Stimulated activated CD4-positive, alpha-beta T cell treated with anti-CD3 and anti-CD28 coated beads, Interleukin-4, amount 100 ng/mL, for 4 hours (primary cell): ENCODE results near the gene FAM186B.
A peak's percentile ranks its signal among the peaks of the same experiment; 100 is the strongest.
"Not testable (repeated sequence)": the region's sequence is repeated elsewhere in the genome, so short reads cannot be mapped to it uniquely, and the experiment has no call there.

Source experiments
- DNase-seq, 2 experiments: peaks; one replicate each; pipeline ENCODE4 v3.0.0-alpha.2; 2020

Gene FAM186B, protein sequence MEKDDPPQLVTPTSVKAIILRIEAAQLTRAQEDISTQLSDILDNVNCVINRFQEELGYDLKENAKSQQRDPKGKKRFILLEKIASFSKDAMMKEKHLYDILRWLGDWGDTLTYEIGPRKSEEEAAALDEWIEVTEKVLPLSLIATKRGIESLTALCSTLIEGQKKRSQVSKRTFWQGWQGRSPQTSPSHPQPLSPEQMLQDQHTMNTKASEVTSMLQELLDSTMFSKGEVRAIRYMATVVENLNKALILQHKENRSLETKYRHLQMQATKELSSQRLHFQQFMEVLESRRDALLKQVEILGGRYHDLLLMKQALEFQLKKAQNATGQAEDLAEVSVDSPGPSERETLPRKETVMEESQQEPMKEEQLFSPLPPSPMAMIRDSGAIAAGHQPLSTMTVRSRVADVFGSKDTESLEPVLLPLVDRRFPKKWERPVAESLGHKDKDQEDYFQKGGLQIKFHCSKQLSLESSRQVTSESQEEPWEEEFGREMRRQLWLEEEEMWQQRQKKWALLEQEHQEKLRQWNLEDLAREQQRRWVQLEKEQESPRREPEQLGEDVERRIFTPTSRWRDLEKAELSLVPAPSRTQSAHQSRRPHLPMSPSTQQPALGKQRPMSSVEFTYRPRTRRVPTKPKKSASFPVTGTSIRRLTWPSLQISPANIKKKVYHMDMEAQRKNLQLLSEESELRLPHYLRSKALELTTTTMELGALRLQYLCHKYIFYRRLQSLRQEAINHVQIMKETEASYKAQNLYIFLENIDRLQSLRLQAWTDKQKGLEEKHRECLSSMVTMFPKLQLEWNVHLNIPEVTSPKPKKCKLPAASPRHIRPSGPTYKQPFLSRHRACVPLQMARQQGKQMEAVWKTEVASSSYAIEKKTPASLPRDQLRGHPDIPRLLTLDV

DNA sequence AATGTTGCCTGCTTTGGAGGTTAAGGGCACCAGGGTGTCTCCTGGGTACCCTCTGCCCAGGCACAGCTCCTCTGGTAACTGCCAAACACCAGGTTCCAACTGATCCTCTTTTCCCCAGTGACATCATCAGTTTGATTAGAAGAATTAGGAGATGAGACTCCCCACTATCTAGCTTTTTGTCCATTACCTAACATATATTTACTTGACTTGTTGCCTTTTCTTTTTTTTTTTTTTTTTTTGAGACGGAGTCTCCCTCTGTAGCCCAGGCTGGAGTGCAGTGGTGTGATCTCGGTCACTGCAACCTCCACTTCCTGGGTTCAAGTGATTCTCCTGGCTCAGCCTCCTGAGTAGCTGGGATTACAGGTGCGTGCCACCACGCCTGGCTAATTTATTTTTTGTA is at the start of gene FAM186B:
Gene FAM186B (minus strand): TSS at position 101 of the 400 bp plus-strand sequence. CDS start 162 bp downstream, outside the sequence.
- DNase-seq, result not testable (repeated sequence)

DNA sequence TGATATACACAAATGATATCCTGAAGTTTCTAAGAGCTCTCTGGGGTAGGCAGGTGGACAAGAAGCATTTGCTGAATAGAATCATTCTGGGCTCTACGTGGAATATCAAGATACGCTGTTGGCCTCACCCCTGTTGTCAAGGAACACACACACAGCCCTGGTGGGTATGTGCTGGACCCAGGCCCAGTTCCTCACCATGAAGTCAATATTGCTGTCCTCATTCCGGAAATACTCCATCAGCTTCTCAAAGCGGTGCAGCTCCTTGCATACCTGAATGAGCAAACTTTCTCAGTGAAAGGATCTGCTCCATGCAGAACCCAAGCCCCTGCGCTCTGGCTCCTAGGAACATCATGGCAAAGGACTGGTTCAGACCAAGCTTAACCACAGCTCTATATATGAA is 49.3 kb upstream of the FAM186B start:
- no peak for DNase-seq

DNA sequence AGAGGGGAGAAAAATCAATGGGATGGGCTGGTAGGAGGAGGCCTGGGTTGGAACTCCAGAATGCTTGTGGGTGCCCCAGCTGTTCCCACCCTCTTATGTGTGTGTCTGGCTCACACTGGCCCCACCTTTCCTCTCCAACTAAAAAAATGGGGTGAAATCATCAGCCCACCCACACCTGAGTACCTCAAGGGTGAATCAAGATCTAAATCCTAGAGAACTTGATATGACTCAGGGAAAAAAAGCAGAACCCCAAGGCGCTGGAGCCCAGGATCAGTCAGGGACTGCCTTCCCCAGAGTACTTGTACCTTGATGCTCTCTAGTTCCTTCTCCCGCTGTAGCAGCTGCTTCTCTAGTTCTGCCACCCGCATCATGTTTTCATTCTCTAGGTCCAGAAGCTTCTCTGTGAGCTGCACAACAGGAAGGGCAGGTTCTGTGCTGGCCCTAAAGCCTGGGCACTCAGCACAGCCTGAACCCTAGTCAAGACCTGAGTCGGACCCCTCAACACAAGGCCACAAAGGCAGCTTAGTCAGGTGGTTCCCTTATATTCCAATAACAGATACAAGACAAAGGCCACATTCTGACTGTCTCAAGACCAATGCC is 47.6 kb upstream of the FAM186B start:
- DNase-seq, result no peak

DNA sequence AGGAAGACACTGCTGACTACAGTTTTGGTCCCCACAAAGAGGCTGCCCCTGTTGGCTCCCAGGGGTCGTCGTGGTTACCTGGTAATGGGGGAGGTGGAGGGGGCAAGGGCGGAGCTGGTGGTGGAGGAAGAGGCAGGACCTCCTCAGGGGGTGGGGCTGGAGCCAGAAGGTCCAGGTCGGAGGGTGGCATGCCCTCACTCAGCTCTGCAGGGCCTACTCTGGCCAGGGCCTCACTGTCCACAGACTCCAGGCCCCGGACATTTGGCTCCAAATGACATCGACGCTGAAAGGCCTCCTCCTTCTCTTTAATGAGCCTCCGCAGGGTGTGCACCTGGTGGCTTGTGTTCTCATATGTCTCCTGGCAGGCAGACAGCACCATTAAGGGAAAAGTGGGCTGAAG is 46.4 kb upstream of the FAM186B start:
- no peak for DNase-seq

DNA sequence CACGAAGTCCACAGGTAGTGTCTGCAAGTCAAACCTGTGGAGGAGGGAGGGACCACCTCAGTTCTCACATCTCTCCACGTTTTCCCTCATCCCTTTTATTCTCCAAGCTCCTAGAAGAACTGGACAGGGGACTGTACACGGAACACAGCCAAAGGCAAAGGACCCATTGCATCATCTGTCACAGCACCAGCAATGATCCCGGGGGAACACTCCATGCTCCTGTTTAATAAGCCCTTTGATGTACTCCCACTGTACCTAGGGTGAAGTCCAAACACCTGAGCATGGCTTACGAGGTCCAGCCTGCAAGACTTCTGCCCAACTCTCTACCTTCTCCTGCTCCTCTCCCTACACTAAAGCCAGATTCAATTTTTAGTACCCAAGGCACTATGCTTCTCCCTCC is 44.5 kb upstream of the FAM186B start:
- no peak for DNase-seq

DNA sequence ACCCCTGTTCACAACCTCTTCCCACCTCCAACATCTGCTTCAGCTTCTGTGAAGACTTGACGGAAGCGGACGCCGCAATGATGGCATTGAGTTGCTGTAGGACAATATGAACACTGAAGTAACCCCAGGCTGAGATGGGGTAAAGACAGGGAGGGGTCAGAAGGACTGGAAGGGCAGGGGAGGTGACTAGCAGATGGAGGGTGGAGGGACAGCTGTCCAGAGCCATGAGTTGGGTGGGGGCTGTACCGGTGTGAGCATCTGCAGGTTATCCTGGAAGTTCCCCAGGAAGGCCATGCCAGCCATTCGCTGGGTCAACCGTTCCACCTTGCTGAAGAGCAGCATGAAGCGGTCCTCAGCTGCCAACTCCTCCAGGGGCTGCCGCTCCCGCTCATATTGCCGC is 44.0 kb upstream of the FAM186B start:
- DNase-seq, result no peak

DNA sequence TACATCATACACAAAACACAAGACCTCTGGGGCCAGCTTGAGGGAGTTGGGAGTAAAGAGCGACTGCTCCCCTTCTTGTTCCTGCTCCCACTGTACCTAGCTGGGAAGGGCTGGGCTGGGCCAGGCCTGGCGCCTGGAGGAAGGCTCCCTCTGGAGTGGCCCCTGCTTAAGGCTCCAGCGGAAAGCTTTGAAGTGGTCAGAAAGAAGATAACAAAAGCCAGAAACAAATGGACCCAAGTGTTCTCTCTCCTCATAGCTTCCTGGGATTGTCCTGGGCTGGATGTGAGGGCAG is 43.2 kb upstream of the FAM186B start:
- no peak for DNase-seq

DNA sequence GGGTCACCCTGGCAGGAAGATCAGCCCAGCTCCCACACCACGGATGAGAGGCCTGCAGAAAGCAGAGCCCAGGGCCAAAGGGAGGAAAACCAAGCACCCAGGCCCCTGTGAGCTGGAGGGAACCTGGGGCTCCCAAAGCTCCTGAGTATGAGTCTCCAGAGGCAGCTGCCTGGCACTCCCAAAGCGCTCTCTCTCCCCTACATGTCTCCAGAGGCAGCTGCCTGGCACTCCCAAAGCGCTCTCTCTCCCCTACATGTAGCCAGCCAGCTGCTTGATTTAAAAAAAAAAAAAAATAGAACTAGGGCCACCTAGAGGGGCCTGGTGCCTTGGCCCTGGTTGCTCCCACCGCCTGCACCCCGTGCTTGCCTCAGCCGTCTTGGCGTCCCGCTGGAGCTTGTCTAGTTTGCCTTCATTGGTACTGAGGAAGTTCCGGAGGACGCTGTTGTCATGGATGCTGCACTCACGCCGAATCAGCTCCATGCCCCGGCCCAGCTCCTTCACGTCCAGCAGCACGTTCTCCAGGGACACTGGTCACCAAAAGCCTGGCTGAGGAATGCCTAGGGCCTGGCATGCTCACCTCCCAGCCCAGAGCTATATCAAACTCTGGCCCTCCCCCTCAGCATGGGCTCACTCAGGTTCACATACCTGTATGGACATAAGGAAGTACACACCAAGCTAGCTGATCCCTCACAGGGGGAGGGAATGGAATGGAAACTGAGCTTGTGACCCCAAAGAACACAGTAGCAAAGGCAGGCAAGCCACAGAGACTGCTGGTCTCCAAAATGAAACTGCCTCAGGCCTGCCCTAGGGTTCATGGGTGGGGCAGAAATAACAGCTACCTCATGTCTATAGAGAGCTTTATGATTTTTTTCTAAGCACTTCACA is 42.6 kb upstream of the FAM186B start:
- DNase-seq, result no peak

DNA sequence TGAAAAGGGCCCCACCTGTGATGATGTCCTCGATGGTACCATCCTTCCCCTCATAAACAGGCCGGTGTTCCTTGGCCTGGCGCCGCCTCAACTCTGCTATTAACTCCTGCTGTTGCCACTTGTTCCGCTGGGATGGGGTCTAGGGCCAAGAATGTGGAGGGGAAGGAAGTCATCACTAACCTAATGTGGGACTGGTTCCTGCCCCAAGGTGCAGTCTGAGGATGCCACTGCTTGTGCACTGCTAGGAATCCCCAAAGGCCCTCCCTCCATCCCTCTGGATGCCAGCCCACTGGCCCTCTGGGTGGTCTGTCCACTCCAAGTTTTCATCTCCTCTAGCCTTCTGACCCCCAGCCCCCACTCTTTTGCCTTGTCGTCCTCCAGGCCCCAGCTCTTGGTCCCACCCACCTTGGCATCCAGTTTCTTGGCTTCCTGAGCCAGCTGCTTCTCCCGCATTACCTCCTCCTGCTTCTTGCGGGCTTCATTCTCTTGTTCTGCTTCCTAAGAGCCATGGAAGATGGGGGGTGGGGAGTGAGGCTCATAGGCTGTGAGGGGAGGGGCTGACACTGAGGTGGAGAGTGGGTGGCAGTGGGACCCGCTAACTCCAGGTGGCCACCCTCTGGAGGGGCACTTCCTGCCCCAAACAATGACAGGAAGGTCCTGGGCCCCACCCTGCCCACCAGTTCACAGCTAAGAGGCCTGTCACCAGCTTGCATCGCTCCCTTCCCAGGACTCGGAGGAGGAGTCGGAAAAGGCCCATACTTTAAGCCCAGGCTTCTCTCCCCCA is 41.6 kb upstream of the FAM186B start:
- no peak for DNase-seq

DNA sequence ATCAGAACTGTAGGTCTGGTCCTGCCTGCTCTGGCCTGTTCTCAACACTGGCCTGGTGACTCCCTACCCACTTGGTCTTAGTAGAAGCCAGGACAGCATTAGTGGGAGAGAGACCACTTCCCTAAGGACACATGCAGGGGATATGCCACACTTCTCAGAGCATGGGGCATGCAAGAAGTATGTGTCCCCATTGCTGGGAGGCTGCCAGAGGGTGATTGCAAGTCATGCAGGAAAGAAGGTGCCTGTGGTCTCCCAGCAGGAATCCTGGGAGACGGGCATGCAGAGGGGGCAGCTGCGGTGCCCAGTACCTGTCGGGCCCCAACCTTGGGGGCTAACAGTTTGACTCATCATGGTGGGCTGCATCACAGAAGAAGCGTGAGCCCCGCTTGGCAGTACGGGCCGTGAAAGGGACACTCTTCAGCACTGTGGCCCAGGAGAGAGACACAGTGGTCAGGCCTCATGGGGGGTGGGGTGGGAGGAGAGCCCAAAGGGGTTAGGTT is 40.9 kb upstream of the FAM186B start:
- no peak for DNase-seq

DNA sequence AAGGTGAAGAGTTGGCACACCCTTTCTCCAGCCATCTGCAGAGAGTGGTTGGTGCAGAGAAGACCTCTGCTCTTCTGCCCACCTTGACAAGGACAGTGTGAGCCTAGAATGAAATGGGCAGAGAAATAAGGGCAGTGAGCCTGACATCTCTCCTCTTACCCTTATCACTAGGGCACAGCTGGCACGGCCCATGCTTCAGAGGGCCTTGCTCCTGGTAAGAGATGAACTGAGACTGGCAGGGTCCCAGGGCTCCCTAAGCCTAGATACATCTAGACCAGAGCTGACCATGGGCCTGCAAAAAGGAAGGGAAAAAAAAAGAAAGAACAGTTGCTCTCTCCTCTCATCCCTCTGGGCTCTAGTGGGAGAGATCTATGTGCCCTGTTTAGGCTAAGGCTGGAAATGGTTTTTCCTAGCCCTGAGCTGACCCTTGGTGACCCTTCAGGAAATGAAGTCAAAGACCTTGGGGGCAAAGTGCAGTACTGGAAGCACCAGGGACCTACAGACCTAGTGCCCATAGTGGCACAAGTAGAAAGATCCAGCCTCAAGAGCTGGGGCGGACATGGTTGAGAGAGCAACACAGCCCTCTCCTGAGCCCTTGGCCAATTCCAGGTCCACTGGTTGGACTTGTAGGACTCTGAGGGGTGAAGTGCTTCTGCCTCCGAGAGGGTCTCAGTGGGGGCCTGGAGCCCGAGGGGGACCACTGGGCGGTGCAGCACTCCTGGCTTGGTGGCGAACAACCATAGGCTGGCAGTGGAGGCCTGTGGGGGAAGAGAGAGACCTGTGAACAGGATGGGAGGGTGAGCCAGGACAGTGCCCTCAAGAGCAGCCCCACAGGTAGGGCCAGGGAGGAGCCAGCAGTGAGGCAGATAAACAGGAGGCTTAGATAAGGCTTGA is 40.0 kb upstream of the FAM186B start:
- no peak for DNase-seq

DNA sequence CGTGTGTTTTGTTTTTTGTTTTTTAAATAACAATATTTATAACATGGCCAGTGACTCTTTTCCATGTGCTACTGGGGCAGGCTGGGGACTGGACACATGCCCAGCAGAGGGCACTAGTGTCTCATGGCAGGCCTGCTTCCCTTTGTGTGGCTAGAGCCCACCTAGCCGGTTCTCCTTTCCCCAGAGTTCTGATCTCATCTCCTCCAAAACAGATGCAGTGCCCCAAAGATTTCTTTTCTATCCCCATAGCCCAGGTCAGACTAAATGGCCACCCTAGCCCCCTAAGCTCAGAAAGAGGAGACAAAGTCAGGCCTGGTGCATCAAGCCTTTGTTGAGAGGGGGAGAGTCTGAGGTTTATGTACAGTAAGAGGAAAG is 39.2 kb upstream of the FAM186B start:
- DNase-seq, result peak; percentile 77 to 78

DNA sequence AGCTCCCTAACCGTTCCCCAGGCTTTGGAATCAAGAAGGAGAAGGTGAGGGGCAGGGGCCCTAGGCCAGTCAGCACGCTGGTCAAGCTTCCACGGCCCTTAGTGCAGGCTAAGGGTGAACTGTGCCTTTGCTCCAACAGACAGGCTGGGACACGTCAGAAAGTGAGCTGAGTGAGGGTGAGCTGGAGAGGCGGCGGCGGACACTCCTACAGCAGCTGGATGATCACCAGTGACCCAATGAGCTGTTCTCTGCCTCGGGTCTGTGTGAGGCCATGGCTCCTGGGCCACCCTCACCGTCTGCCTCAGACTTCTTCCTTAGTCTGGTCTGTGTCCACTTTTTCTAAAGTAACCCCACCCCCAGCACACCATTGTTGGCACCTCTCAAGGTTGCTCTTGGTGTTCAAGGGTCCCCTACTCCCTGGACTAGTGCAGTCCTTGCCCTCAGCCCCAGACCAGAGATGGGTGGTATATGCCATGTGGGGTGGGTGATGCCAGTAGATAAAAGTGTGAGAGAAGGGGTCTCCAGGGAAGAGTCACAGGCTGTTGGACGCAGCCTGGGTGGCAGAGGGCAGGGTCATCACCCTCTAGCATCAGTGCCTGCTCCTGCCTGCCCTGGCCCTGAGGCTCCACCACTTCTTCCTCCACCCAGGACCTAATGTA is 38.7 kb upstream of the FAM186B start:
- no peak for DNase-seq

DNA sequence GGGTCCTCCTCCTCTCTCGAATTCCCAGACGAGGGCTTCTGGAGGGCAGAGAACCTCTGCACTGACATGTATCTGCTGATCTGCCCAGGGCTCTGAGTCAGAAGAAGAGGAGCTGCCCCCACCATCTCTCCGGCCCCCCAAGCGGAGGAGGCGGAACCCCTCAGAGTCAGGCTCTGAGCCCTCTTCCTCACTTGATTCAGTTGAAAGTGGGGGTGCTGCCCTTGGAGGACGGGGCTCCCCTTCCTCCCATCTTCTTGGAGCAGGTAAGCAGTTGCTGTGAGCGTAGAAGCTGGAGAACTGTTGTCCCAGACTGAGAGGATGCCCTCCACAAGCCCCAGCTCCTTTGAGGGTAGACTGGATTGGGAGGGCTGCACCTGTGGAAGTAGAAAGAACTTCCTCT is 37.7 kb upstream of the FAM186B start:
- no peak for DNase-seq

DNA sequence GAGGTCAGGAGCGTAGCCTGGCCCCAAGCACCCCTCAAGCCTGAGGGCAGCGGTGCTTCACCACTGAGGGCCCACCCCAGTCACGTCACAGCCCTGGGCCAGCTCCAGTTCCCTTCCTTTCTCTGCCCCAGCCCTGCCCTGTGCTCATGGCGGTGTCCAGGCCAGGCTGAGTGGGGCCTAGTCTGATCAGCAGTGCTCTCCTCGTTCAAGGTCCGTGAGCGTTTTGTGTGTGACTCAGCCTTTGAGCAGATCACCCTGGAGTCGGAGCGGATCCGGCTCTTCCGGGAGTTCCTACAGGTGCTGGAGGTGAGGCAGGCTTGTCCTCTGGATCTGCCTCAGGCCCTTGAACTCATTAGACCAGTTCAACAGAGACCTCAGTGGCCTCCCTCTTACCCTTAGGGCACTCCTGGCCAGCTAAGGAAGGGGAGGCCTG is 36.9 kb upstream of the FAM186B start:
- DNase-seq, result no peak

DNA sequence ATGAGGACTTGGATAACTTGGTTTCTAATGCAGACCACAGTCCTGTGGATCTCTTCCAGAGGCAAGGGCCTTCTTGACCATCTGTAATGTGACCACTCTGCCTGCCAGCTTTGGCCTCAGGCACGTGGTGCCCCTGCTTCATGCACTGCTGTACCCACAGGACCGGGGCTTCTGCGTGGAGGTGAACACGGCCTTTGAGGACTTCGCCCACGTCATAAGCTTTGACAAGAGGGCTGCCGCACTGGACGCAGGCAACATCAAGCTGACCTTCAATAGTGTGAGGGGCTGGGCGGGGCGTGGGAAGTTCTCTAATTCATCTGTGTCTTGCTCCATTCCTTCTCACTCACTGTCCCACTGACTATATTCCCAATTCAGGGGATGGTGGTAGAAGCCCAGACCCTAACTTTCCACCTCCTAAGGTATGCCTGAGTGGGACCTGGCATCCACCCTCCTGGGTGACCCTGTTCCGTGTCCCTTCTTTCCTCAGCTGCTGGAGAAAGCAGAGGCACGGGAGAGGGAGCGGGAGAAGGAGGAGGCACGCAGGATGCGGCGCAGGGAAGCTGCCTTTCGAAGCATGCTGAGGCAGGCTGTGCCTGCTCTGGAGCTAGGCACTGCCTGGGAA is 36.4 kb upstream of the FAM186B start:
- DNase-seq, result no peak

DNA sequence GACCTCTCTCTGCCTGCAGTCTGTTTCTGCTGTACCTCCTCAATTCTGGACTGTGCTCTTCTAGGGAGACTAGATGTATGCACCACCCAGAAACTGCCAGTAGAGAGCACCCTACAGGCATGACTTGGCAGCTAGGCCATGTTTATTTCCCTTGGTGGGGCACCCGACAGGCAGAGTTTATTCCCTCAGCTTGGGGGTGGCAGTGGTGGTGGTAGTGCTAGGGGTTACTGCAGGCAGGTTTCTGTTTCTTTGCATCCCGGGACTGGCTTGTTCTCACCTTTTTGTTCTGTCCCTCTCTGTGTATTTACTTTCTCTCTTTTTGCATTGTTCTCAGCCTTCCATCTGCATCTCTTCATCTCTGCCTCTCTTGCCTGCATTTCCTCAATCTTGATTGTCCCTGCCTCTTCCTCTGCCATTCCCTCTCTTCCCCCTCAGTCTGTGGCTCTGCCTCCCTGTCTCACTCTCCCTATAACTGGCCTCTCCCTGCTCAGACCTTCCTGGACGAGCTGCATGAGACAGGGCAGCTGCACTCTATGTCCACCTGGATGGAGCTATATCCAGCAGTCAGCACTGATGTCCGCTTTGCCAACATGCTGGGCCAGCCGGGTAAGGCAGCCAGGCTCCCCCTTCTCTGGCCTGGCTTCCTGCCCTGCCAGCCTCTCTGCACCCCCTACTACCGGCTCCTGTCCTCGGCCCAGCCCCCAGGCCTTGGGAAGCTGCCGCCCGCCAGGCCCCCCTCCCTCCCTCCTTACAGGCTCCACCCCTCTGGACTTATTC is 31.7 kb upstream of the FAM186B start:
- peak; percentile 27 to 55 for DNase-seq

DNA sequence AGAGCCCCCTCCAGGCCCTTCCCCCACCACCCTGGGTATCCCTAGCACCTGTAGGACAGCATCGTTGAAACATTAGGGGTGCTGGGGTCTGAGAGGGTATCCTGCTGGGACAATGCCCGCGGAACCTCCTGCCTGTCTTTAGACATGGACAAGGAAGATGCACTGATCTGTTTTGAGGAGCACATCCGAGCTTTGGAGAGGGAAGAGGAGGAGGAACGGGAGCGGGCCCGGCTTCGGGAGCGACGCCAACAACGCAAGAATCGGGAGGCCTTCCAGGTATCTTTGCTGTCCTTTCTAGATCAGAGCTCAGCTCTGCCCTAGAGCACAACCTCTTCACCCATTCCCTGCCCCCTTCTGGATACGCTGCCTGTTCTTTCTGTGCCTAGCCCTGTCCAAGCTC is 31.1 kb upstream of the FAM186B start:
- no peak for DNase-seq

DNA sequence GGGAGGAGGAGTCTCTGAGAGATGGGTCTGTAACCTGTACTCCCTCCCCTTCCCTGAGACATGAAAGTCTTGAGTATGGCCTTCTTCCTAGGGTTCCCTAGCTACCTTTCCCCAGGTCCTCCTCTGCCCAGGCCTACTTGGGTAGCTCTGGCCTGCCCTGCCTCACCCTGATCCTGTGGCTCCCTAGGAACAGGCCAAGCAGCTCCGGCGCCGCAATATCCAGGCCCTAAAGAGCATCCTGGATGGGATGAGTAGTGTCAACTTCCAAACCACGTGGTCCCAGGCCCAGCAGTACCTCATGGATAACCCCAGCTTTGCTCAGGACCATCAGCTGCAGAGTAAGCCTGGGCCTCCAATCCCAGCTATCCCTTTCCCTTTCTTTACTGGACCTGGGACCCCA is 30.2 kb upstream of the FAM186B start:
- DNase-seq, result no peak
